ENCODE results near the gene NEDD4L.

Gene NEDD4L

GRCh38 chr18:58288921-58289797, 245.1 kb downstream of the NEDD4L start (continued):
- TF ChIP-seq KLF16 (tag by site-specific recombination; IDR thresholded peaks at IDR 0.05): no peak
- no peak for TF ChIP-seq ZNF747 (tag by site-specific recombination; IDR thresholded peaks at IDR 0.05)
- no peak for TF ChIP-seq REPIN1 (tag by site-specific recombination; IDR thresholded peaks at IDR 0.05; ENCODE audit: low read depth)
- TF ChIP-seq ZNF654 (tag by site-specific recombination; IDR thresholded peaks at IDR 0.05; ENCODE audit: low read depth): no peak
- no peak for TF ChIP-seq ZNF433 (tag by site-specific recombination; IDR thresholded peaks at IDR 0.05; ENCODE audit: low read depth)
- peak; percentile 74; the same call in 1 of the 2 replicates for TF ChIP-seq ZNF394 (tag by site-specific recombination; IDR thresholded peaks at IDR 0.05; ENCODE audit: borderline replicate concordance)
- no peak for TF ChIP-seq ZNF148 (tag by site-specific recombination; IDR thresholded peaks at IDR 0.05; ENCODE audit: borderline replicate concordance)
- no peak for TF ChIP-seq ZSCAN4 (tag by site-specific recombination; IDR thresholded peaks at IDR 0.05)
- TF ChIP-seq, protein P1, sequence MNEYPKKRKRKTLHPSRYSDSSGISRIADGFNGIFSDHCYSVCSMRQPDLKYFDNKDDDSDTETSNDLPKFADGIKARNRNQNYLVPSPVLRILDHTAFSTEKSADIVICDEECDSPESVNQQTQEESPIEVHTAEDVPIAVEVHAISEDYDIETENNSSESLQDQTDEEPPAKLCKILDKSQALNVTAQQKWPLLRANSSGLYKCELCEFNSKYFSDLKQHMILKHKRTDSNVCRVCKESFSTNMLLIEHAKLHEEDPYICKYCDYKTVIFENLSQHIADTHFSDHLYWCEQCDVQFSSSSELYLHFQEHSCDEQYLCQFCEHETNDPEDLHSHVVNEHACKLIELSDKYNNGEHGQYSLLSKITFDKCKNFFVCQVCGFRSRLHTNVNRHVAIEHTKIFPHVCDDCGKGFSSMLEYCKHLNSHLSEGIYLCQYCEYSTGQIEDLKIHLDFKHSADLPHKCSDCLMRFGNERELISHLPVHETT (tag by site-specific recombination; IDR thresholded peaks at IDR 0.05): no peak
- TF ChIP-seq, protein P2, sequence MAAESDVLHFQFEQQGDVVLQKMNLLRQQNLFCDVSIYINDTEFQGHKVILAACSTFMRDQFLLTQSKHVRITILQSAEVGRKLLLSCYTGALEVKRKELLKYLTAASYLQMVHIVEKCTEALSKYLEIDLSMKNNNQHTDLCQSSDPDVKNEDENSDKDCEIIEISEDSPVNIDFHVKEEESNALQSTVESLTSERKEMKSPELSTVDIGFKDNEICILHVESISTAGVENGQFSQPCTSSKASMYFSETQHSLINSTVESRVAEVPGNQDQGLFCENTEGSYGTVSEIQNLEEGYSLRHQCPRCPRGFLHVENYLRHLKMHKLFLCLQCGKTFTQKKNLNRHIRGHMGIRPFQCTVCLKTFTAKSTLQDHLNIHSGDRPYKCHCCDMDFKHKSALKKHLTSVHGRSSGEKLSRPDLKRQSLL (tag by site-specific recombination; IDR thresholded peaks at IDR 0.05): no peak
- no peak for TF ChIP-seq ZNF341 (tag by site-specific recombination; IDR thresholded peaks at IDR 0.05; ENCODE audit: low read depth)
- TF ChIP-seq ZNF146 (tag by site-specific recombination; IDR thresholded peaks at IDR 0.05): no peak
- no peak for TF ChIP-seq ZNF24 (tag by site-specific recombination; IDR thresholded peaks at IDR 0.05)
- TF ChIP-seq WT1 (tag by site-specific recombination; IDR thresholded peaks at IDR 0.05): no peak
- no peak for TF ChIP-seq ZNF473 (tag by site-specific recombination; IDR thresholded peaks at IDR 0.05)
- TF ChIP-seq ZNF660 (tag by site-specific recombination; IDR thresholded peaks at IDR 0.05): no peak
- TF ChIP-seq ZNF174 (tag by site-specific recombination; IDR thresholded peaks at IDR 0.05): no peak
- TF ChIP-seq MEIS1 (CRISPR knock-in tag; IDR thresholded peaks at IDR 0.05; ENCODE audit: borderline replicate concordance): no peak
- TF ChIP-seq BCL11A (tag by site-specific recombination; IDR thresholded peaks at IDR 0.05; ENCODE audit: low read depth): no peak
- no peak for TF ChIP-seq ZNF404 (tag by site-specific recombination; IDR thresholded peaks at IDR 0.05)
- no peak for TF ChIP-seq ZNF423 (tag by site-specific recombination; IDR thresholded peaks at IDR 0.05)
- no peak for TF ChIP-seq ZNF830 (tag by site-specific recombination; IDR thresholded peaks at IDR 0.05; ENCODE audit: low read depth)
- peak; percentile 63 for TF ChIP-seq ZFHX2 (tag by site-specific recombination; conservative IDR thresholded peaks at IDR 0.05)
- no peak for TF ChIP-seq ZNF621 (tag by site-specific recombination; IDR thresholded peaks at IDR 0.05)
- no peak for TF ChIP-seq ZNF76 (tag by site-specific recombination; IDR thresholded peaks at IDR 0.05; ENCODE audit: borderline replicate concordance, low read depth)
- no peak for TF ChIP-seq ZNF362 (tag by site-specific recombination; IDR thresholded peaks at IDR 0.05)
- TF ChIP-seq KLF10 (tag by site-specific recombination; IDR thresholded peaks at IDR 0.05): no peak
- peak; percentile 69; the same call in 1 of the 2 replicates for TF ChIP-seq ZNF10 (tag by site-specific recombination; IDR thresholded peaks at IDR 0.05)
- no peak for TF ChIP-seq ZNF157 (tag by site-specific recombination; IDR thresholded peaks at IDR 0.05)
- no peak for TF ChIP-seq ZNF112 (tag by site-specific recombination; IDR thresholded peaks at IDR 0.05)
- no peak for TF ChIP-seq ZNF626 (tag by site-specific recombination; IDR thresholded peaks at IDR 0.05)
- TF ChIP-seq ZNF324 (tag by site-specific recombination; IDR thresholded peaks at IDR 0.05): no peak
- TF ChIP-seq ZBTB26 (tag by site-specific recombination; optimal IDR thresholded peaks at IDR 0.05): no peak
